ENCODE results near the gene SPRR2D. TPM values are rescaled to one million over a fixed set of nuclear protein-coding genes. Genes with fewer than 3 reads are reported as not detected.

The SPRR2D gene
- total RNA-seq, 1 donor from 2014 or later, result 2.4 TPM

DNA sequence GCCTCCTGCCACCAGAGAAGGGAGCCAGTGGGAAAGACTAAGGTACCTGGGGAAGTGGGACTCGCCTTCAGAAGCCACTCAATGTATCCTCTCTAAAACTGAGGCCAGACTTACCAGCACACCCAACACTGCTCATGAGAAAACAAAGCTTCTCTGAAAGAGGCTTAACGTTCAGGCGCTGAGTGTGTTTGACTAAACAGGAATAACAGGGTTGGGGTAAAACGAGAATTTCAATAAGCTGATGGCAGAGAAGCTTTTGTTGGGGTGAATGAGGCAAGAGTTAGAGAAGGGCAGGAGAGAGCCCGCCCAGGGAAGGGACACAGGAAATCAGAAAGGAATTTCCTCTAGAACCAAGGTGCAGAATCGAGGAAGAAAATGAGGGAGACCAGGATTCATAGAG is 41.1 kb downstream of the SPRR2D start:
- TF ChIP-seq, protein P1, sequence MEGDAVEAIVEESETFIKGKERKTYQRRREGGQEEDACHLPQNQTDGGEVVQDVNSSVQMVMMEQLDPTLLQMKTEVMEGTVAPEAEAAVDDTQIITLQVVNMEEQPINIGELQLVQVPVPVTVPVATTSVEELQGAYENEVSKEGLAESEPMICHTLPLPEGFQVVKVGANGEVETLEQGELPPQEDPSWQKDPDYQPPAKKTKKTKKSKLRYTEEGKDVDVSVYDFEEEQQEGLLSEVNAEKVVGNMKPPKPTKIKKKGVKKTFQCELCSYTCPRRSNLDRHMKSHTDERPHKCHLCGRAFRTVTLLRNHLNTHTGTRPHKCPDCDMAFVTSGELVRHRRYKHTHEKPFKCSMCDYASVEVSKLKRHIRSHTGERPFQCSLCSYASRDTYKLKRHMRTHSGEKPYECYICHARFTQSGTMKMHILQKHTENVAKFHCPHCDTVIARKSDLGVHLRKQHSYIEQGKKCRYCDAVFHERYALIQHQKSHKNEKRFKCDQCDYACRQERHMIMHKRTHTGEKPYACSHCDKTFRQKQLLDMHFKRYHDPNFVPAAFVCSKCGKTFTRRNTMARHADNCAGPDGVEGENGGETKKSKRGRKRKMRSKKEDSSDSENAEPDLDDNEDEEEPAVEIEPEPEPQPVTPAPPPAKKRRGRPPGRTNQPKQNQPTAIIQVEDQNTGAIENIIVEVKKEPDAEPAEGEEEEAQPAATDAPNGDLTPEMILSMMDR (IDR thresholded peaks at IDR 0.05; ENCODE audit: insufficient read depth, low read length, poor library complexity, severe bottlenecking), result no peak
- Histone ChIP-seq H3K36me3 (ENCODE audit: control insufficient read depth, insufficient read depth, low read length) (no peaks in the 10 kb centered on the region), H3K27me3 (ENCODE audit: control insufficient read depth, insufficient read depth, low read length) (no peaks in the 10 kb centered on the region), H3K4me3 (ENCODE audit: low read depth, low read length) (no peak overlapping the region)
- no peak for DNase-seq (ENCODE audit: low read depth)

DNA sequence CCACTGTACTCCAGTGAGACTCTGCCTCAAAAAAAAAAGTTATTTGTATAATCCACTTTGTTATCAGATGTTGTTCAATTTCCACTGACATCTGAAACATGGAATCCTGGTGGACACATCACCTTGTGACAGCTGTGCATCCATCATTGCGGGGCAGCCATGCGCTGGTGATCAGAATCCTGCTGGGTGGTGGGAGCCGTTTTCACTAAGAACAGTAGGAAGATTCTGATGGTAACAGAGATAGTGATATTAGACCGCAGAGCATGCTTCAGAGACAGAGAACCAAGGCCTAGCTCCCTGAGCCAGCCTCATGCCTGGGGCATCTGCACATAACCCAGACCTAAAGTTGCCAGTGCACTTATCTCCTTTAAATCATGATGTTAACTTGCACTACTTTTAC is 42.4 kb downstream of the SPRR2D start:
- TF ChIP-seq, protein P1 (IDR thresholded peaks at IDR 0.05; ENCODE audit: insufficient read depth, low read length, poor library complexity, severe bottlenecking), result no peak
- H3K4me3 ChIP-seq (ENCODE audit: low read depth, low read length), result no peak overlapping the region
- no peaks in the 10 kb centered on the region for H3K27me3 ChIP-seq (ENCODE audit: control insufficient read depth, insufficient read depth, low read length)
- no peak for DNase-seq (ENCODE audit: low read depth)
- H3K36me3 ChIP-seq (ENCODE audit: control insufficient read depth, insufficient read depth, low read length), result no peaks in the 10 kb centered on the region

DNA sequence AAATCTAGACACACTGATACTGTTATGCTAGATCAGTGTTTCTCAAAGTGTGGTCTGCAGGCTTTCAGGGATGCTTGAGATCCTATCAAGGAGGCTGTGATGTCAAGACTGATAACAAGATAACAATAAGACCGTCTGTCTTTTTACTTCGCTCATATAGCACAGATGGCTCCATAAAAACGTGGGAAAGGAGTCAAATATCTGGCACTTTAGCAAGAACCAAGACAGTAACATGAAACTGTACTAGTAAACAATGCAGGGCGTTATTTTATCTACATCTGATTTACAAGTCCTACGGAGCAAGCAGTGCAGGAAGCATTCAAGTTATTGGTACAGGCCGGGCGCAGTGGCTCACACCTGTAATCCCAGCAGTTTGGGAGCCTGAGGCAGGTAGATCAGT is 43.0 kb downstream of the SPRR2D start:
- no peak for DNase-seq (ENCODE audit: low read depth)
- no peaks in the 10 kb centered on the region for H3K36me3 ChIP-seq (ENCODE audit: control insufficient read depth, insufficient read depth, low read length)
- no peak overlapping the region for H3K4me3 ChIP-seq (ENCODE audit: low read depth, low read length)
- no peaks in the 10 kb centered on the region for H3K27me3 ChIP-seq (ENCODE audit: control insufficient read depth, insufficient read depth, low read length)
- TF ChIP-seq, protein P1 (IDR thresholded peaks at IDR 0.05; ENCODE audit: insufficient read depth, low read length, poor library complexity, severe bottlenecking), result no peak

DNA sequence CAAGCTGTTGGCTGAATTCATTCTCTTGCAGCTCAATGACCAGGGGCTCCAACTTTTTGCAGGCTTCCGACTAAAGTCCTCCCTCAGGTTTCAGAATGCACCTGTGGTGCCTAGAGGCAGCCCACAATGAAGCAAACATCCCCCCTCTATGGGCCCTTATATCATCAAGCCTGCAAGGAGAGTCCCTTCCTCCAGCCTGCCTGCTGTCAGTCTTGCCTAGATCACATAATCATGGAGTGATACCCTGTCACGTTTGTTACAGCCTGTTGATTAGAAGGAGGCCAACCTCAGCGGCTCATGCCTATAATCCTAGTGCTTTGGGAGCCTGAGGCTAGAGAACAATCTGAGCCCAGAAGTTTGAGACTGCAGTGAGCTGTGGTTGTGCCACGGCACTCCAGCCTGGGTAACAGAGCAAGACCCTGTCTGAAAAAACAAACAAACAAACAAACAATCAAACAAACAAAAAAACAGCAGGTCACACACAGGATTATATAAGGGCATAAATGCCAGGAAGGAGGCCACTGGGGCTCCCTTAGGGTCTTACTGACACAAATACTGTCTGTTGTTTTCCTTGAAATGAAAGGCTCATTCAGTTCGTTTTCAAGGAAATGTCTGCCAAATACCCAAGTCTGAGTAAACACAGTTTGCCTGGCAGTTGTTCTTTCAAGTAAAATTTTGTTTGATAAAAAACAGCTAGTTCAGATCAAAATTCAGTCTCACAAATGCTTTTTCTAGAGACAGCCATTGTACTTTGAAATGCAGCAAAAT is 44.1 kb downstream of the SPRR2D start:
- H3K27me3 ChIP-seq (ENCODE audit: control insufficient read depth, insufficient read depth, low read length), result no peaks in the 10 kb centered on the region
- H3K36me3 ChIP-seq (ENCODE audit: control insufficient read depth, insufficient read depth, low read length), result no peaks in the 10 kb centered on the region
- DNase-seq (ENCODE audit: low read depth), result no peak
- no peak overlapping the region for H3K4me3 ChIP-seq (ENCODE audit: low read depth, low read length)
- TF ChIP-seq, protein P1 (IDR thresholded peaks at IDR 0.05; ENCODE audit: insufficient read depth, low read length, poor library complexity, severe bottlenecking), result no peak

DNA sequence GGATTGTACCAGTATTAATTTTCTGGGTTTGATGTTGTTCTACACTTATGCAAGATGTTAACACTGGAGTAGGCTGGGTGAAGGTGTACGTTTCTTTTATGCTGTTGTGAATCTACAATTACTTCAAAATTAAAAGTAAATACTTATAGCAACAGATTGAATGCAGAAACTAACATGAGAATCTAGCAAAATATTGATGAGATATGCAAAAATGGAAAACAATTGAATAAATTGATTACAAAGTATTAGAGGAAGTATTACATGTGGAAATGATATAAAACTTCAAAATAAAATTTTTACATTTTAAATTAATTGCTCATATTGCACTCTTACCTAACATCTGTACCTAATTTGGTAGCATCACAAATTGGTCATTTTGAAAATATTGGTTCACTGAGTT is 45.1 kb downstream of the SPRR2D start:
- DNase-seq (ENCODE audit: low read depth), result no peak
- Histone ChIP-seq H3K4me3 (ENCODE audit: low read depth, low read length) (no peak overlapping the region), H3K27me3 (ENCODE audit: control insufficient read depth, insufficient read depth, low read length) (no peaks in the 10 kb centered on the region), H3K36me3 (ENCODE audit: control insufficient read depth, insufficient read depth, low read length) (no peaks in the 10 kb centered on the region)
- TF ChIP-seq, protein P1 (IDR thresholded peaks at IDR 0.05; ENCODE audit: insufficient read depth, low read length, poor library complexity, severe bottlenecking), result no peak

DNA sequence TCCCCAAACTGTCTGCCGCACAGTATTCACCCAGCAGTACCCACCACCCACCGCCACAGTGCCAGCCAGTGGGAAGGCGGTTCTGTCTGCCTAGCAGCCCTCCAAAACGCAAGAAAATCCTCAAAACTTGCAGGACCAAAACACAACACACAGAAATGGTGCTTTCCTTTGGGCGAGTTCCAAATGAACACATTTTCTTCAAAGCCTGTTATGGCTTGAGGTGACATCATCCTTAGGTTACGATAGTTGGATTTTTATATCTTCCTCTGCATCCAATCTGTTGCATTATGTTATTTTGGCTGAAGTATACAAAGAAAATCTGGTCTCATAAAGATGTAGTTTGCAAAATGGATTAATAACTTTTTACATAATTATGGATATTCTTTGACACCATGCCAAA is 47.7 kb downstream of the SPRR2D start:
- Histone ChIP-seq H3K27me3 (ENCODE audit: control insufficient read depth, insufficient read depth, low read length) (no peaks in the 10 kb centered on the region), H3K36me3 (ENCODE audit: control insufficient read depth, insufficient read depth, low read length) (no peaks in the 10 kb centered on the region), H3K4me3 (ENCODE audit: low read depth, low read length) (no peak overlapping the region)
- TF ChIP-seq, protein P1 (IDR thresholded peaks at IDR 0.05; ENCODE audit: insufficient read depth, low read length, poor library complexity, severe bottlenecking), result no peak
- DNase-seq (ENCODE audit: low read depth), result no peak

All from kidney epithelial cell (primary cell).